ENCODE results near the gene FSD1L.

- TF ChIP-seq, protein P1, sequence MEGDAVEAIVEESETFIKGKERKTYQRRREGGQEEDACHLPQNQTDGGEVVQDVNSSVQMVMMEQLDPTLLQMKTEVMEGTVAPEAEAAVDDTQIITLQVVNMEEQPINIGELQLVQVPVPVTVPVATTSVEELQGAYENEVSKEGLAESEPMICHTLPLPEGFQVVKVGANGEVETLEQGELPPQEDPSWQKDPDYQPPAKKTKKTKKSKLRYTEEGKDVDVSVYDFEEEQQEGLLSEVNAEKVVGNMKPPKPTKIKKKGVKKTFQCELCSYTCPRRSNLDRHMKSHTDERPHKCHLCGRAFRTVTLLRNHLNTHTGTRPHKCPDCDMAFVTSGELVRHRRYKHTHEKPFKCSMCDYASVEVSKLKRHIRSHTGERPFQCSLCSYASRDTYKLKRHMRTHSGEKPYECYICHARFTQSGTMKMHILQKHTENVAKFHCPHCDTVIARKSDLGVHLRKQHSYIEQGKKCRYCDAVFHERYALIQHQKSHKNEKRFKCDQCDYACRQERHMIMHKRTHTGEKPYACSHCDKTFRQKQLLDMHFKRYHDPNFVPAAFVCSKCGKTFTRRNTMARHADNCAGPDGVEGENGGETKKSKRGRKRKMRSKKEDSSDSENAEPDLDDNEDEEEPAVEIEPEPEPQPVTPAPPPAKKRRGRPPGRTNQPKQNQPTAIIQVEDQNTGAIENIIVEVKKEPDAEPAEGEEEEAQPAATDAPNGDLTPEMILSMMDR (IDR thresholded peaks at IDR 0.05), result no peak
- TF ChIP-seq POLR2A (IDR thresholded peaks at IDR 0.05), result no peak
Measured at GRCh38 chr9:105405514-105406131, 42.2 kb upstream of the FSD1L start.
